Naive thymus-derived CD8-positive, alpha-beta T cell (primary cell): ENCODE data around the gene GZF1. TPM values are rescaled to one million over a fixed set of nuclear protein-coding genes. Genes with fewer than 3 reads are reported as not detected.
A peak's percentile ranks its signal among the peaks of the same experiment; 100 is the strongest.

Experiments used
- ATAC-seq, 2 donors: fragments of 150-1000 bp; cut with Tn5 transposase in 1 of 2; sonication (Bioruptor Pico), chemical (Tn5 transposase) in 1 of 2; 1 replicate in 1 of 2; 2 replicates in 1 of 2; pipeline ENCODE4 v1.10.0; 2021; ENCODE audit warnings: mild to moderate bottlenecking in 2 of 2, moderate library complexity in 2 of 2
- POLR2A ChIA-PET: fragments of 350-600 bp; sonication (Branson Sonifier 250); formaldehyde crosslinking; loops from one replicate; lab custom pipeline; 2021; ENCODE audit warnings: antibody characterized with exemption; lab: Charles Lee
- DNase-seq, 10 donors: peaks; one replicate each; pipeline versions ENCODE4 v3.0.0 to v3.0.0-alpha.2; 2020 to 2022
- H3K27ac Mint-ChIP-seq, 10 donors: one replicate each; pipeline ENCODE4 v1.8.0; 2020 to 2022; ENCODE audit warnings: mild to moderate bottlenecking in 10 of 10, mixed read lengths in 10 of 10, moderate library complexity in 4 of 10, inconsistent platforms in 1 of 10
- H3K27me3 Mint-ChIP-seq, 5 donors: one replicate each; pipeline ENCODE4 v1.8.0; 2021 to 2022; ENCODE audit warnings: mixed read lengths in 5 of 5
- H3K36me3 Mint-ChIP-seq, 3 donors: one replicate each; pipeline ENCODE4 v1.8.0; 2020 to 2022; ENCODE audit warnings: mixed read lengths in 3 of 3, mild to moderate bottlenecking in 2 of 3, inconsistent platforms in 1 of 3
- H3K4me1 Mint-ChIP-seq, 4 donors: one replicate each; pipeline ENCODE4 v1.8.0; 2021 to 2022; ENCODE audit warnings: mixed read lengths in 4 of 4
- H3K4me3 Mint-ChIP-seq, 10 donors: one replicate each; pipeline ENCODE4 v1.8.0; 2020 to 2022; ENCODE audit warnings: mild to moderate bottlenecking in 10 of 10, mixed read lengths in 10 of 10, moderate library complexity in 6 of 10, inconsistent platforms in 1 of 10
- H3K9me3 Mint-ChIP-seq, 9 donors: one replicate each; pipeline ENCODE4 v1.8.0; 2020 to 2022; ENCODE audit warnings: mixed read lengths in 9 of 9, mild to moderate bottlenecking in 3 of 9, inconsistent platforms in 1 of 9, moderate library complexity in 1 of 9
- polyA plus RNA-seq, 3 donors: library from polyadenylated mRNA; unstranded; fragments of 300-500 nt; fragmentation: Illumina TruSeq; gene quantifications; one replicate each; pipeline ENCODE4 v1.2.3, GENCODE V29; 2021
- total RNA-seq, 8 experiments: library from RNA in 2 of 8; stranded (reverse) in 2 of 8; gene quantifications; one replicate each; pipeline ENCODE4 v1.2.3 and lab custom pipeline; 2021 to 2026

GZF1 gene
- total and polyA plus RNA-seq, 5 experiments from 2014 or later = 1.9 to 13.7 (median 3.7) TPM

DNA sequence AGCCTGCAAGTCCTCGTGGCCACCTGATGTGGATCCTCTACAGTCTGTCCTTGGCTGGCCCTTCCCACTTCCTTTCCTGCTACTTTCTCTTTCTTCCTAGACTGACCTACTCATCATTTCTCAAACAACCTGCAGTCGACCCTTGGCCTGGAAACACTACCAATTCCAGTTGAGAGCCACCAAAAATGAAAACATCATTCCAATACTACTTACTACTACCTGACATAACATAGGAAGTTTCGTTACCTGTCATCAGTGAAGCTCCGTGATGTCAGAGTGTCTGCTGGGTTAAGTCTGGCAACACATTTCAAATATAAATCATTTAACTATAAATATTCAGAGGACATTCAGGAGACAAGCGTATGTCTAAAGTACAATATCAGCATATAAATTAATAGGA, 13.8 kb downstream of the GZF1 start:
- ATAC-seq = no peak
- H3K9me3 Mint-ChIP-seq = no peaks in the 10 kb centered on the region
- H3K4me3 Mint-ChIP-seq = no peak overlapping the region
- H3K27me3 Mint-ChIP-seq = no peaks in the 10 kb centered on the region
- POLR2A ChIA-PET = no interaction called here
- H3K27ac Mint-ChIP-seq = peak overlapping the region in 6 of 10 donors; percentile 1 to 75 (median 54)
- H3K4me1 Mint-ChIP-seq = peaks cover 0 to 6% (median 0%) of the 10 kb centered on the region in 4 donors
- DNase-seq = no peak
- H3K36me3 Mint-ChIP-seq = peaks cover 0 to 80% (median 13%) of the 10 kb centered on the region in 3 donors

DNA sequence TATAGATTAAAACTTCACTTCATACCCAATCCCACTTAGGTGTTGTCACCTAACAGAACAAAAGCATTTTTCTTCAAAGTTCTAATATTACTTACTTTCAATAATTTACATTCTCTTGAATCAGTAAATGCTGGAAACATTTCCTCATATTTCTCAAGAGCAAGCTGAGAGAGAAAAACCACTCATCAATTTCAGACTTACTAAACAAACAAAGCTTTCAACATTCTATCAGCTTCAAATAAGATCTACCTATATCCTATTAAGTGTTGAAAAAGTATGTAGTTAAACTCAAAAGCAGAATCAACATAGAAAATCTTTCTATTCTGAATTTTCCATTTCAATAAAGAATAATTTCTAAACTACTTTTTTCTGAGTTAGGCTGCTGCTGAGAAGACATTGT, 17.8 kb downstream of the GZF1 start:
- POLR2A ChIA-PET = no interaction called here
- peaks cover 2 to 13% (median 6%) of the 10 kb centered on the region in 4 donors for H3K4me1 Mint-ChIP-seq

DNA sequence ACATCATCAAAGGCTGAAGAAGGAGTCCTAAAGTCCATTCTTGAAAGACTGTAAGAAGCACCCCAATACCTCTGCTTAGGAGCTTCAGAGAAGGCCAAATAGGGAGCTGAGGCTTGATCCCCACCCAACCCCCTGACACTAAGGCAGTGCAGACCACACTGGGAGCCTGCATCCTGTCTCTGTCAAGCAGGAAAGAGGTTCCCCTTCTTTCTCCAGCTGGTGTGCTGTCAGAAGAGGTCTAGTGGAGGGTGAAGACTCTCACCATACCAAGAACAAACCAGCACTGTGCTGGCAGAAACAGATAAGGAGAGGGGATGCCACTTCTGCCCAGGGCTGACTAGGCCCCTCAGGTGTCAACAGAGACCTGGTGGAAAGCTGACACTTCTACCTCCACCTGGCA, 19.9 kb downstream of the GZF1 start:
- peak overlapping the region in 3 of 10 donors; percentile 3 to 66 (median 28) for H3K27ac Mint-ChIP-seq
- H3K27me3 Mint-ChIP-seq = no peaks in the 10 kb centered on the region
- no peak for DNase-seq
- H3K4me3 Mint-ChIP-seq = no peak overlapping the region
- peaks cover 2 to 14% (median 6%) of the 10 kb centered on the region in 4 donors for H3K4me1 Mint-ChIP-seq
- POLR2A ChIA-PET = no interaction called here
- no peaks in the 10 kb centered on the region for H3K9me3 Mint-ChIP-seq
- no peak for ATAC-seq
- H3K36me3 Mint-ChIP-seq = peaks cover 0 to 80% (median 18%) of the 10 kb centered on the region in 3 donors

More for the DNA sequence above, 17.8 kb downstream of the GZF1 start:
- Mint-ChIP-seq H3K36me3 (peaks cover 0 to 82% (median 18%) of the 10 kb centered on the region in 3 donors), H3K27ac (no peak overlapping the region), H3K27me3 (no peaks in the 10 kb centered on the region), H3K4me3 (no peak overlapping the region), H3K9me3 (no peaks in the 10 kb centered on the region)
- no peak for DNase-seq
- ATAC-seq = no peak

DNA sequence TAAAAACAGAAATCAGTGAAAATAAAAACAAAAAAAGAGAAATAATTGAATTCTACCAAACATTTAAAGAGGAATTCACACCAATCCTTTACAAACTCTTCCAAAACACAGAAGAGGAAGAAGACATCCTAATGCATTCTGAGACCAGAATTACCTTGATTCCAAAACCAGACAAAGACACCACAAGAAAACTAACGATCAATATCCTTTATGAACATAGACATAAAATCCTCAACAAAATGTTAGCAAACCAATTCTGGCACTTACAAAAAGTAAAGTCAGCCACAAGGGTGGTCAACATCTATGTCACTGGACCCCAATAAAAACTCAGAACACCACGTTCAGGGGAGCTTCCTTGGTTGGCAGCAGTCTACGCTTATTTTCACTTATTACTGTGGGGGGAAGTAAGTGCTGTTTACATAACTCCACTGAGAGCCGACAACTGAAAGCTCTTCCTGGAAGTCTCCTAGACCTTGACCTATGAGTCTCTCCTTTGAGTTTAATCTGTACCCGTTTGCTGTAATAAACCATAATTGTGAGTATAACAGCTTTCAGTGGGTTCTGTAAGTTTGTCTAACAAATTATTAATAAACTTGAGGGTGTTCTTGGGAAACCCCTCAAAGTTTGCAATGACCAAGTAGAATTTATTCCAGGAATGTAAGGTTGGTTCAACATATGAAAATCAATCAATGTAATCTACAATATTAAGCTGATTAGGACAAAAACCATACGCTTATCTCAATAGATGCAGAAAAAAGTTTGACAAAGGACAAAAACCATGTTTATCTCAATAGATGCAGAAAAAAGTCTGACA, 24.5 kb downstream of the GZF1 start:
- H3K4me3 Mint-ChIP-seq = no peak overlapping the region
- H3K9me3 Mint-ChIP-seq = no peaks in the 10 kb centered on the region
- no peaks in the 10 kb centered on the region for H3K27me3 Mint-ChIP-seq
- POLR2A ChIA-PET = interaction anchor here (0.5 kb wide), 1 partner anchor 32 kb away, joined by 3 read pairs; no protein-coding TSS in a partner anchor
- ATAC-seq = no peak
- peak overlapping the region in 1 of 10 donors; percentile 49 for H3K27ac Mint-ChIP-seq
- H3K4me1 Mint-ChIP-seq = peaks cover 2 to 14% (median 6%) of the 10 kb centered on the region in 4 donors
- peaks cover 0 to 81% (median 31%) of the 10 kb centered on the region in 3 donors for H3K36me3 Mint-ChIP-seq
- no peak for DNase-seq

DNA sequence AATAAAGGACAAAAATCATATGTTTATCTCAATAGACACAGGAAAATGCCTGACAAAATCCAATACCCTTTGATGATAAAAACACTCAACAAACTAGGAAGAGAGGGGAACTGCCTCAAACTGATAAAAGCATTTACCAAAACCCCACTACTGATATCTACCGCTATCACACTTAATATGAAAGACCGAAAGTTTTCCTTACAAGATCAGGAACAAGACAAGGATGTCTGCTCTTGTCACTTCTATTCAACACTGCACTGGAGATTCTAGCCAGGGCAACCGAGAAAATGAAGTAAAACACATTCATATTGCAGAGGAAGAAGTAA, 25.1 kb downstream of the GZF1 start:
- ATAC-seq = no peak
- Mint-ChIP-seq H3K27me3 (no peaks in the 10 kb centered on the region), H3K27ac (no peak overlapping the region), H3K9me3 (no peaks in the 10 kb centered on the region), H3K4me1 (peaks cover 2 to 14% (median 5%) of the 10 kb centered on the region in 4 donors), H3K36me3 (peaks cover 0 to 84% (median 35%) of the 10 kb centered on the region in 3 donors), H3K4me3 (no peak overlapping the region)
- POLR2A ChIA-PET = no interaction called here
- DNase-seq = no peak

DNA sequence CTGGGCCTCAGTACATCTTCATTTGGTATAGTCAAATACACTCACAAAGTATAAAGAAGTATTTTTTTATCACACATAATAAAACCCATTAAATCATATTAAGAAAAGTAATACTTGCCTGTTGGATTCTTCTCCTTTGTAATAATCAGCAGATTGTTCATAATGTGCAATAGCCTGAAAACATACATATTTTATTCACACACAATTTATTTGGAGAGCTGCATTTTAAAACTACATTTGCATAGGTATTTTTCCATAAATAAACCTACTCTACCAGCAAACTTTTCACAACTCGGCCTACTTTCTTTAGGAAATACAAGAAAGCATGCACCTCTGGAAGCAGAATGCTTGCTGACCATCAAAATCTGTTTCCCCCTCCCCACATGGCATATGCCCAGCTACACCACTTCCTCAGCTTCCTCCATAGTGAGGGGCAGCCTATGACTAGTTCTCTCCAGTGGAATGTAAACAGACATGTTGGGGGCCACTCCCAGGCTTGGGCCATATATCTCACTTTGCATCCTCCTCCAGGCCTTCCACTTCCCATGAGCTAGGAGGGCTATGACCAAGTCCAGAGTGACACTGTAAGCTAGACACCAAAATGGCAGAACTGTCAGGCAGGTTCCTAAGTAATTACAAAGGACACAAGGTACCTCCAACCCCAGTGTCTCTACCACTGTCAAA, 28.3 kb downstream of the GZF1 start:
- ATAC-seq = no peak
- H3K4me3 Mint-ChIP-seq = no peak overlapping the region
- no peaks in the 10 kb centered on the region for H3K27me3 Mint-ChIP-seq
- POLR2A ChIA-PET = interaction anchor here (0.6 kb wide), 1 partner anchor 12 kb away, joined by 3 read pairs; no protein-coding TSS in a partner anchor
- peaks cover 0 to 86% (median 29%) of the 10 kb centered on the region in 3 donors for H3K36me3 Mint-ChIP-seq
- no peaks in the 10 kb centered on the region for H3K9me3 Mint-ChIP-seq
- peaks cover 0 to 6% (median 4%) of the 10 kb centered on the region in 4 donors for H3K4me1 Mint-ChIP-seq
- DNase-seq = no peak
- H3K27ac Mint-ChIP-seq = peak overlapping the region in 3 of 10 donors; percentile 39 to 75 (median 73)

DNA sequence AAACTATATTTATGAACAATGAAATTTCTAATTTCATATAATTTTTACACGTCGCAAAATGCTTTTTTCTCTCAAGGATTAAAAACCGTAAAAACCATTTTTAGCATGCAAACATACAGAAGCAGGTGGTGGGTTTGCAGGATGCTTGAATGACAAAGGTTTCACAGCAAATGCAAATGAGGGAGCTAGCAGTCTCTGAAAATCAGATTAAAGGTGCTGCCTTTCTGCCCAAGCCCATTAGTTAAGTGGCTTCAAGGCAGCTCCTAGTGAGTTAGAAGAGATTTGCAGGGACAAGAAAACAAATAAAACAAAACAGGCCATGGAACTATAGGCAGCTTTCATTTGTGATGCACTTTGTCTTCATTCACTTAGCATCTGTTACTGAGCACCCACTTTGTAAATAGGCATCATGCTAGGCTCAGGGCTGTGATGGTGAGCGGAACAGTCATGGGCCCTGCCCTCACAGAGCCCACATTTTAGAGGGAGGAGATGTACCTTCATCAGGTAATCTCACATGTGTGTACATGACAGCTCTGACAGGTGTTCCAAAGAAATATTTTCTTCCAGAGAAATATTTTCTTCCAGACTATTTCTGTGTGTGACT, 29.8 kb downstream of the GZF1 start:
- Mint-ChIP-seq H3K36me3 (peaks cover 0 to 77% (median 29%) of the 10 kb centered on the region in 3 donors), H3K4me1 (peaks cover 0 to 6% (median under 1%) of the 10 kb centered on the region in 4 donors), H3K9me3 (no peaks in the 10 kb centered on the region), H3K27me3 (no peaks in the 10 kb centered on the region), H3K27ac (no peak overlapping the region), H3K4me3 (no peak overlapping the region)
- POLR2A ChIA-PET = no interaction called here
- no peak for ATAC-seq
- no peak for DNase-seq

DNA sequence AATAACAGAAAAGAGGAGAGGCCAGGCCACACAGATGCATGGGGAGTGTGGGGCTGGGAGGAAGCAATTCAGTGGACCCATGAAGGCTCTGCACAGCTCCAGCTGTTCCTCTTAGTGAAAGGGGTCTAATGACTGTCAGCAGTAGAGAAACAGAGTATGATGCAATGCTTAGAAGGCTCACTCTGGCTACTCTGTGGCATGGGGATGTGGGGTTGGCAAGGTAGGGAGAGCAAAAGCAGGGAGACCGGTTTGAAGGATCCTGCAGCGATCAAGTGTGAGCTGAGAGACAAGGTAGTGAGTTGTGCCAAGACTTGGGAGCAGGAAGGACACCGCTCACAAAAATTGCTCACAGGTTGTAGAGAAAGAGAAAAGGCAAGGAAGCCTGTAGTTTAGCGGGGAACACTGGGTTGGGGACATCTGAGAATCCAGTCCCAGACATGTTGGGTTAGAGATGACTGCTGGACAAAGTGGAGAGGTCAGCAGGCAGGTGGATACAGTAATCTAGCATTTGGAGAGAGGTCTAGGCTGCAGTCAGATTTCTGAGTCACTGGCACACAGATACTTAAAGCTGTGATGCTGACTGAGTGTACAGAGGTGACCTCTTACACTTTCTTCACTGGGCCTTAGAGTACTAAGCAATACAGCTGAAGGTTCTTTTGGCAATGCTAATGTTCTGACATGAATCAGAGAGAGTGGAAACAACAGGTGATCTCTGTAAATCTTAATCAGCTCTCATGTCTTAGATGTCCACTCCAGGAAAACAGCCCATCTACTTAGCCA, 32.2 kb downstream of the GZF1 start:
- Mint-ChIP-seq H3K4me1 (peaks cover 9 to 10% (median 10%) of the 10 kb centered on the region in 4 donors), H3K27me3 (no peaks in the 10 kb centered on the region), H3K36me3 (peaks cover 0 to 64% (median 10%) of the 10 kb centered on the region in 3 donors), H3K9me3 (no peaks in the 10 kb centered on the region), H3K4me3 (no peak overlapping the region), H3K27ac (peak overlapping the region in 4 of 10 donors; percentile 11 to 65 (median 18))
- POLR2A ChIA-PET = no interaction called here
- no peak for DNase-seq
- no peak for ATAC-seq

DNA sequence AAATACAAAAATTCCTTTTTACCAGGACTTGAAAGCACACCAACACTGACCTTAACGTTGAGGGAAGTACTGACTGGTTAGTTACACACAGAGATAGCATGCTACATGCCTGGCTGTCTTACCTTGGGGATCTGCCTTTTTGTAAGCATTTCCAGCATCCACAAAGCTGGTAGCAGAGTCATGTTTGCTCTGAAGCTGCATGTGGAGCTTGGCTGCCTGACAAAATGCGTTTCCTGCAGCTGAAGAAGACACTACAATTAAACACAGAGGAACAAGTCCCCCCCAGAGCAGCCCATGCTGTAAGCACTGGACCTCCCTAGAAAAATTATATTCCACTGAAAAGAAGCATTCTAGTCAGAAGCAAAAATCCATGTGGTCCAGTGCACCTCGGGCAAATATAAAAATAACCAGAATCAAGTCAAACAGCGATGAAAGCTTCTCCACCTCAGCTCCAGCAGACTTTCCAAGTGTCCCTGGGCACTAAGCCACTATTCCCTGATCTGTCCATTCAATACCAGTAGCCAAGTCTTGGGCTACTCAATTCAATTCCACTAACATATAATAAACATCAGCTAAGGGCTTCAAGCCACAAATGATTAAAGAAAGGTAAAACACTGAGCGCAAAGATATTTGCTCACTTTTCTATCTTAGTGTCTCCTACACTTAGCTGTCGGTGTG, 35.1 kb downstream of the GZF1 start:
- Mint-ChIP-seq H3K36me3 (peaks cover 0 to 58% (median 10%) of the 10 kb centered on the region in 3 donors), H3K4me1 (peaks cover 10 to 16% (median 15%) of the 10 kb centered on the region in 4 donors), H3K27ac (peak overlapping the region in 2 of 10 donors; percentile 7 to 11), H3K9me3 (no peaks in the 10 kb centered on the region), H3K27me3 (no peaks in the 10 kb centered on the region), H3K4me3 (no peak overlapping the region)
- no peak for DNase-seq
- POLR2A ChIA-PET = no interaction called here
- ATAC-seq = no peak

DNA sequence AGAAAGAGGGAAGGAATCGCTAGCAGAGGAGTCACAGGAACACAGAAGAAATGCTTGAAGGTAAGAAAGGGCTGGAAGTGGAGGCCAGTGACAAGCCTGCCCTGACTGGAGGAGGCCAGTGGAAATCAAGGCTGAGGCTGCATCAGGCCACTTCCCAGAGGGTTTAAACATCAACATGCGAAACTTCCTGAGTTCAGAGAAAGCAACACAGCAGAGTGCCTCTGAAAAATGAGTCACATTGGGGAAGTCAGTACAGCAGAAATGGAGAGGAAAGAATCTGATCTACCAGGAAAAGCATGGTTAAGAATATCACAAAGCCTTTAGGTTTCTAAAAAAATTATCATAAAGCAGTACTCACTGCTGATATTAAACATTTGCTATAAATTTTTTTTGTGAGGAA, 36.0 kb downstream of the GZF1 start:
- POLR2A ChIA-PET = no interaction called here
- Mint-ChIP-seq H3K9me3 (no peaks in the 10 kb centered on the region), H3K27me3 (no peaks in the 10 kb centered on the region), H3K36me3 (peaks cover 0 to 60% (median 8%) of the 10 kb centered on the region in 3 donors), H3K27ac (peak overlapping the region in 3 of 10 donors; percentile 65 to 71 (median 66)), H3K4me3 (no peak overlapping the region), H3K4me1 (peaks cover 10 to 19% (median 15%) of the 10 kb centered on the region in 4 donors)
- ATAC-seq = no peak
- DNase-seq = no peak

DNA sequence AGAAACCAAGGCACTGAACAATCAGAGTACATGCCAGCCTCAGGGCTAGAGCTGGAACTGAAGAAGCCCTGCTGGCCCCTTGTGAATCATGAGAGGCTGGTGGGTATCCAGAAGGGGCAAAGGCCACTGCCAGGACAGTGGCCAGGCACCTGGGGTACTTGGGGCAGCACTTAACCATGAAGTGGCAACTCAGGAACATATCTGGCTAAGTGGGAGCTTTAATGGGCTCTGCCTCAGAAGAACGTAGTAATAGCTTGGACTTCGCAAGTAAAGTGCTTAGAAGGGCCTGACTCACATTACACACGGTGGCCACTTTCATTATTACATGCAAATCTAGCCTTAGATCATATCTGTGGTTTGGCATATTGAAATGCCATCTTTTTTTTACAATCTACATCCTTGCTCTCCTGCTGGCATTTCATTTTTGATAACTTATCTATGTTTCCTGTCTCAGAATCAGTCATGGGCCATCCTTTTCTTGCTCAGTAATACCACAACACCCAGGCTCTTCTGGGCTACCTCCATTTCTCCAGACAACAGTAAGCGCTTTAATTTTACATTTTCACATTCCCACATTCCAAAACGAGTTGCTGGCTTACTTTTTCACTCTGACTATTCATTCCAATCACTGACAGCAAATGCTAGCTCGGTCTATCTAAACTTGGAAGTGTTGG, 37.7 kb downstream of the GZF1 start:
- Mint-ChIP-seq H3K27ac (peak overlapping the region in 2 of 10 donors; percentile 17 to 32), H3K36me3 (peaks cover 0 to 43% (median 4%) of the 10 kb centered on the region in 3 donors), H3K27me3 (no peaks in the 10 kb centered on the region), H3K4me3 (no peak overlapping the region), H3K4me1 (peaks cover 13 to 20% (median 16%) of the 10 kb centered on the region in 4 donors), H3K9me3 (no peaks in the 10 kb centered on the region)
- no peak for DNase-seq
- no peak for ATAC-seq
- POLR2A ChIA-PET = no interaction called here
